Ecto neural progenitor cell (in vitro differentiated cells): Measurements from ENCODE around the gene TGM3.

Experiments
- DNase-seq: peaks from one replicate; pipeline ENCODE4 v3.0.0-alpha.2; 2018; ENCODE audit warnings: low spot score

The TGM3 gene

DNA sequence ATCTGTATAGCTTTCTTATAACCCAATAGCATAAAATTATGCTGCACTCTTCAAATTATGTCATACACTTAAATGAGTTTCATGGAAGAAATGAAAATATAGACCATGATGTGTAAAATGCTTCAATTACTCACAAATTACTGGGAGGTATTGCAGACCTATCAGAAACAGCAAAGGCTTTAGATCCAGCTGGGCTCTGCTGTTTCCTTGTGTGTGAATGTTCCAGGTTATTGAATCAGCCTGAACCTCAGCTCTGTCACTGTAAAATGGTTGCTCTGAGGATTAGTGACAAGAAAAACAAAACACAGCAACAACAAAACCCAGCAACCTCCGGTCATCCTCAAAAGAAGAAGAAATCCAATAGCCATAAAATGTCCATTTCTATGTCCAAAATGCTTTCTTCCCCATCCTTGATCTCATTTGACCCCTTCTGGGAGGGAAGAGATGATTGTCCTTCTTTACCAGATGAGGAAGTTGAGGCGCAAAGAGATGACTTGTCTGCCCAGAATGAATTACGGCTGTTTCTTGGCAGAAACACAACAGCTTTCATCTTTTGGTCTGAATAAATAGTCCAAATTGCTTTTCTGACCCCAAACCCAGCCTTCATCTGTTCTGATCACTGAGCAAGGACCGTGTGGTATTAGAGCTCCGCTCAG, 42.7 kb downstream of the TGM3 start:
- DNase-seq: no peak

DNA sequence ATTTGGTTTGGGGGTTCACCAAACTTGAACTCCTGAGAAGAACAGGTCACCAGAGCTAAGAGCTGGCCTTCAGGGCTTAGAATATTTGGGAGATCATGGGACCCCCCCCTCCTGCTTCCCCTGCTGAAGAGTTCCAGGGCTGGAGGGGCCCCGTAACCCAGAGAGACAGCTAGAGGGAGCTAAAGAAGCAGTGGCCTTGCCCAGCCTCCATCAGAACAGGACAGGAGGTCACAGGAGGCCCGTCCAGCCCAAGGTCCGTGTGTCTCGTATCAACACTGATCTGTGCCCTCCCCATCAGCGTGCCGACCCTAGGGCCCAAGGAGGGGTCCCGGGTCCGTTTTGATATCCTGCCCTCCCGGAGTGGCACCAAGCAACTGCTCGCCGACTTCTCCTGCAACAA, 44.3 kb downstream of the TGM3 start:
- no peak for DNase-seq

DNA sequence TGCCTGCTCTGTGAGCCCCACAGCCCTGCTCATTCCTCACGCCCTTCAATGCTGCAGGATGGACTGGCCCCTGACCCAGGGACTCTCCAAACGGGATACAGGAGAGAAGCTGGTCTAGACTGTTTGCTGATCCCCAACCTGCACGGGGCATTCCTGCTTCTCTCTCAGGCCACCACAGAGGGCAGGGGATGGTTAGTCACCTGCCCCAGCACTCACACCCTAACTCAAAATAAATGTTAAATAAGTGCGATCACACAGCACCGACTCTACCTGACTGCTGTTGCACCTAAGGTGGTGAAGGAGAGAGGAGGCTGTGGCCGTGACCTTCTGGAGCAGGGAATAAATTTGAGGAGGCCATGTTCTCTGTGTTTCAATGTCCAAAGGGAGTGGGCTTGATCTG, 45.0 kb downstream of the TGM3 start:
- no peak for DNase-seq

DNA sequence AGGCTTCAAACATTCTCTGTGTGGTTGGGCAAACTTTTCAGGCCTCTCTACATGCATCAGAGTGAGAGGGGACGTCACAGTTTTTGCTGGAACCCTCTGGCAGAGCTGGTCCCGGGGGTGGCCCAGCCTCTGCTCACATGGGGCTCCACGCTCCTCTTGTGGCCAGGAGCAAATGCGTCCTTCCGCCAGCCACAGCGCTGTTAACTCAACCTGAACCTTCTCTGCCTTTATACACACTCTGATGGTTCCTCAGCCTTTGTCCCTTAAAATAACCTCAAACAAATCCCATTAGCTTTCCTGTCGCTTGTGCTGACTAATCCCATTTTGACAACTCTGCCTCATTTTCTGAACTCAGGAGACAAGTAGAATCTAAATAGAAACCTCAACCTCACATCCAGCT, 45.5 kb downstream of the TGM3 start:
- no peak for DNase-seq

DNA sequence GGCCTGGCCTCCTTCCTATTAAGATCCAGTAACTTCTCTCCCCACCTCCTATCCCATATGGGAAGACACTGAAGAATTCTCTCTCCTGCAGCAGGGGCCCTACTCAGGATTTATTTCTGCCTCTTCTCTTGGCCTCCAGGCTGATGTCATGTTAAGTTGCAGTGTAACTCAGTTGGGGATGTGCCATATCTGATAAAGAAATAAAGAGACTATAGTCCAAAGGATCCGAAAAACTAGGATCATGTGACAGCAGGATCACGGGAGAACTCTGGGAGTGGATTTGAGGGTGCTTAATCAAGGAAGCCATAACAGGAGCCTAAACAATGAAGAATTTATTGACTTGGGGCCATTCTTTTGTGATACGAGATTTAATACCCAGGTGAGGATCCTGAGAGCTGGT, 46.4 kb downstream of the TGM3 start:
- no peak for DNase-seq

DNA sequence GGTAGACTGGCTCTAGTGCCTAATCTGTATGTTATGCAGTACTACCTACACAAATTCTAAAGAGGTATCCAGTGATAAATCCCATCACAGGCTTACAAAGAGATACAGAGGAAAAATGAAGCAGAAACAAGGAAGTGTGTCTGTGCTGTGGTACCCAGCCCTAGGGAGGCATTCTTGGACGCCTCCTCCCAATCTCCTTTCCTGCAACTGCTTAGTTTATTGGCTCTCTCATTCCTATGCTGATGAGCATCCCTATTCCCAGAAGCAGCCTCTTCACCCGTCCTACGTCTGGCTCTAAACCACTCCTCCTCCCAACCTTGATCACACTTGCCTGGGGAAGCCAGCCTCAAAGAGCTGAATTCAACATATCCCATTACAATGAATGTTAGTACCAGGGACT, 50.4 kb downstream of the TGM3 start:
- no peak for DNase-seq

DNA sequence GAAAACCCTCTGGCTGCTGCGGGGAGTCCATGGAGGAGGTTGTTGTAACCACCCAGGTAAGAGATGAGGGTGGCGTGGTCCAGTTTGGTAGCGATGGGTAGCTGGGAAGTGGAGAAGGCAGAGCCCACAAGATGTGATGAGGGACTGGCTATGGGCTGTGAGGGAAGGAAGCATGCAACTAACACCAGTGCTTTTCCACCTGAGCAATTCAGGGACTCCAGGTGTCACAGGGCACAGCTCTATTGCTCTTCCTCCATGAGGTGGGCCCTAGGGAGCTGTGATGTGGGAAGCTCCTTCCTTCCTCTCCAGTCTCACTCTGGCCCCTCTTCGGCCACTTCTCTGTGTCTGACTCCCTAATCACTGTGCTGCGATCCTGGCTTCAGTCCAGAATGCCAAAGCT, 52.5 kb downstream of the TGM3 start:
- no peak for DNase-seq

DNA sequence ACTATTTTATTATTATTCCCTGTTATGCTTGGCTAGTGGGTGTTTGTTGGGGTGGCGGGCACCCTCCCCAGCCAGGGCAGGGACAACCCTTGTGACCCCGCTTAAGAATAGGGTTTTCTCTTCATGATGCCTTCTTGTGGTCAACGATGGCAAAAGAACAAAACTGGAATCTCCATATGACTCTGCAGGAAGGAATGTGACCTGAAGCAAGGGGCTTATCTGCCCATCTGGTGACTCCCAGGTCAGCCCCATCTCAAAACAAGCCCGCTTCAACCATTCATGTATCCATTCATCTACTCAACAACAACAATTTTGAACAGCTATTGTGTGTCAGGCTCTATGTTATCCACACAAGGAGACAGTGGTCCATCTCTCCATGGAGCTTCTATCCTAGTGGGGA, 54.0 kb downstream of the TGM3 start:
- no peak for DNase-seq

DNA sequence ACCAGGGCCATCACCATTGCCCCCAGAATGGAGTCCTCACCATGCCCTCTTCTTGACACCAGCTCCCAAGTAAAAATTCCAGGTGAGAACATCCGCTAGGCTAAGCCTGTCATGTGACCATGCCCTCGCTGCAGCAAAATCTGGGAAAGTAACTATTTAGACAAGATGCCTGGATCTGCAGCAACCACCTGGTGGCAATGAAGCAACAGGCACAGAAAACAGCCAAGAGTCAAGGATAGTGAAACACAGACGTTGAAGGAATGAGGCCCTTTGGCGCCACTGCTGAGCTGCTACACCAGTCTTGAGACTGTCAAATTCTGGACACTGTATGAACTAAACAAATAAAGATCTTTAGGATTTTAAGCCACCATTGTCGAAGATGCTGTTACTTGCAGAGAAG, 54.8 kb downstream of the TGM3 start:
- DNase-seq: no peak

DNA sequence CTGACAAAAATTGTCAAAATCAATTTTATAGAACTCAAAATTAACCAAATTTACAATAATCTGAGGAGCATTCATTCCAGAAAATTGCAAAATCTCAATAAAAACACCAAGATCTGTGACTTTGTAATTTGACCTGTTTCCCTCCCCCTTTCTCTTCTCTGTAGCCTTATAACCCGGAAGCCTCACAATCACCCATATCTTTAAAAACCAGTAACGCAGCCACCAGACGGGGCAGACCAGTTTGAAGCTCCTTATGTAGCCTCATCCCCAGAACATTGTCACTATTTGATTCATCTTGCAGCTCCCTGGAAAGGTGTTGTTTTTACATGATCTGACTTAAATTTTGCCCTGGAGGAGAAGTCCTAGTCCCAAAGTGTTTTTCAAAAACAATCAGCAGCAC, 57.4 kb downstream of the TGM3 start:
- DNase-seq: no peak

DNA sequence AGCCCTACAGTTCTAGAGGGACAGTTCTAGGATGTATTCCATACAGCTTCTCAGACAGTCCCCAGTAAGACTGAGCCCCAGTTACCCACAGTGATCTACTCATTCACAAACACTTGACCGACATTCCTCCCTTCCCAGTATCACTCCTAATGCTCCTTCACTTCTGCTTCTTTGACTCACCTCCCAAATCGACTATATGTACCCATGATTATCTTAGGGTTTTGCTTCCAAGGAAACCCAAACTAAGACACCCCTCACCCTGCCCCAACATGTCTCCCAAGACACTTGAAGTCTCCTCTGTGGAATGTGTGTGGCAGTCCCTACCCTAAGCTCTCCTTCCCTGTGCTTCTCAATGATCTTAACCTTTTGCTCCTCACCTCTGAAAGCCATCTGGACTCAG, 61.3 kb downstream of the TGM3 start:
- DNase-seq: no peak

DNA sequence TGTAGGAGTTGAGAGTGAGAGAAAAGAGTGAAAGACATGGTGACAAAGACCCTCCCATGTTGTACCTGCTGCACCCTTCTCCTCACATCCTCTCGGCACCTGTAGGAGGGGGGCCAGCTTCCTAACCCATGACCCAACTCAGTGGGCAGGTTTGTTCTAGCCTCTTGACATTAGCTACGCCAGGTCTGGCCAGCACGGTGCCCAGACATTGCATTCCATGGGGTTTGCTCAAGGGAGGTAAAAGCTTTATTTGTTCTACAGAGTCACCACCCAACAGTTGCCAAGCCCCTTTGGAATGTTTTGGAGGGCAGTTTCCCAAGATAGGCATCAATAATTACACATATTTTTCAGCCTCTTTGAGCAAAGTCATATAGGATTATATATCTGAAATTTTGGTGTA, 62.2 kb downstream of the TGM3 start:
- no peak for DNase-seq

DNA sequence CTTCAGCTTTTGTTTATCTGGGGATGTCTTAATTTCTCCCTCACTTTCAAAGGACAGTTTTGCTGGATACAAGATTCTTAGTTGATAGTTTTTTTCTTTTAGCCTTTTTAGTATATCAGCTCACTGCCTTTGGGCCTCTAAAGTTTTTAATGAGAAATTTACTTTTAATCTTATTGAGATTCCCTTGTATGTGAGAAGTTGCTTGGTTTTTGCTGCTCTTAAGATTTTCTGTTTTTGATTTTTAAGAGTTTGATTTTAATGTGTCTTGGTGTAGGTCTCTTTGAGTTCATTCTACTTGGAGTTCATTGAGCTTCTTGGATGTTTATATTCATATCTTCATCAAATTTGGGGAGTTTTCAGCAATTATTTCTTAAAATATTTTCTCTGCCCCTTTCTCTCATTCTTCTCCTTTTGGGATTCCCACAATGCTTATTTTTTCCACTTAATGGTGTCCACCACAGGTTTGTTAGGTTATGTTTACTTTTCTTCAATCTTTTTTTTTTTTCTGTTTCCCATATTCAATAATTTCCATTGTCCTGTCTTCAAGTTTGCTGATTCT, 65.3 kb downstream of the TGM3 start:
- DNase-seq: no peak

DNA sequence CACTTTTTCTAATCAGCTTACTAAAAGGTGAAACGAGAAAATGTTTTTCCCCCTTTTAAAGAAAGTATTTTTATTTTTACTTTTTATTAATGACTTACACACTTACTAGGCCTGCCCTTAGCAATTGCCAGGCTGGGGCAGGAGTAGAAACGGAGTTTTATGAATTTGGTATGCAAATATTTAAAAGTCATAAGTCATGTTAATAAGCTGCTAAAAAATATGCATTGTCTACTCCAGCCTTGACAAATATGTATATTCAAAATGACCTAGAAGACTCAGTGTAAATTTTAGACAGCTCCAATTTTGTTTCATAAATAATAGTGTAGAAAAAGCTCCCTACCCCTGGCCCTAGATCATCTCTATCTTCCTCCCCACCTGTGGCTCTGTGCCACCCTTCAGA, 67.4 kb downstream of the TGM3 start:
- DNase-seq: no peak

DNA sequence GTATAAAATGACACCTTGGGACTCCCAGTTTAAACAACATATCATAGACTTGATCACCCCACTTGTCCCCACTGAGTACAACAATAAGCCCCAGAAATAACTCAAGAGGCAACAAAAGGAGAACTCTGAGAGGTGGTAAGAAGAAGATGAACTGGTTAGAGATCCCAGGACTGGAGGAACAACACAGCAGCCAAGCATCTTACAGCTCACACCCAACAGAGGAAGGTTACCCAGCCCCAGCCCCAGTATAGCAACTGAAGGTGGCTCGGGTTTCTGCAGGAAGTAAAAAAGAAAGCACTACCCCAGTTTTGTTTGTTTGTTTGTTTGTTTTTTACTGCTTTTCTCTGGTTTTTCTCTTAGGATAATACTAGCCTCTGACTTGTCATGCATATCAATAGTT, 67.8 kb downstream of the TGM3 start:
- no peak for DNase-seq

DNA sequence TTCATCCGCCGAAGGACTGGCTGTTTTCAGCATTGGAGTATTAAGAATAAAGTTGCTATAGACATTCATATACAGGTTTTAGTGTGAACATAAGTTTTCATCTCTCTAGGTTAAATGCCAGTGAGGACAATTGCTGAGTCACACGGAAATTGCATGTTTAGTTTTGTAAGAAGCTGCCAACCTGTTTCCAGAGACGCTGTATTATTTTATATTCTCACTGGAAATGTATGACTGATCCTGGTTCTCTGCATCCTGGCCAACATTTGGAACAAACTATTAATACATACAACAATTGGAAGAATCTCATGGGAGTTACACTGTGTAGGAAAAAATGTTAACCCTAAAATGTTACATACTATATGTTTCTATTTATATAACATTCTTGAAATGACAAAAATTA, 68.2 kb downstream of the TGM3 start:
- DNase-seq: no peak

DNA sequence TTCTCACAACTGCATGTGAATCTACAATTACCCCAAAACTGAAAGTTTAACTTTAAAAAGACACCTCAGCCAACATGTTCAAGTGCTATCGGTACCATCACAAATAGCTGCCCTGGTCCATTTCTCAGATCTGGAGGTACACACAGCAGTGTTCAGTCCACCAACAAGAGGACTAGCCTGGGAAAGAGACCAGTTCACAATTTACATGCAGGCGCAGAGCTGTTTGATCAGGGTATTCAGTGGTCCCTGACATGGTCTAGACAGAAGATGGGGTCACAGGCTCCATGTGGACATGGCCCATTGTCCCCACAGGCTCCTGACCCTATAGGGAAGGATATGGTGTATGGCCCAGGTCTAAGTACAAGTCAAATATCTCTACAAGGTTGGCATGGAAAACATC, 69.3 kb downstream of the TGM3 start:
- DNase-seq: no peak

DNA sequence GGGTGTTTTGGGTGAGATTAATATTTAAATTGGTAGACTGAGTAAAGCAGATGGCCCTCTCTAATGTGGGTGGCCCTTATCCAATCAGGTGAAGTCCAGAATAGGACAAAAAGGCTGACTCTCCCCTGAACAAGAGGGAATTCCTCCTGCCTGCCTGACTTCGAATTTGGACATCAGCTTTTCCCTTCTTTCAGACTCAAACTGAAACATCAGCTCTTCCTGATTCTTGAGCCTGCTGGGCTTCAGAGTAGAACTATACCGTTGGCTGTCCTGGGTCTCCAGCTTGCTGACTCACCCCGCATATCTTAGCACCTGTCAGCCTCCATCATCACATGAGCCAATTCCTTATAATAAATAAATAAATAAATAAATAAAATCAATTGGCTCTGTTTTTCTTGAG, 69.9 kb downstream of the TGM3 start:
- DNase-seq: no peak

DNA sequence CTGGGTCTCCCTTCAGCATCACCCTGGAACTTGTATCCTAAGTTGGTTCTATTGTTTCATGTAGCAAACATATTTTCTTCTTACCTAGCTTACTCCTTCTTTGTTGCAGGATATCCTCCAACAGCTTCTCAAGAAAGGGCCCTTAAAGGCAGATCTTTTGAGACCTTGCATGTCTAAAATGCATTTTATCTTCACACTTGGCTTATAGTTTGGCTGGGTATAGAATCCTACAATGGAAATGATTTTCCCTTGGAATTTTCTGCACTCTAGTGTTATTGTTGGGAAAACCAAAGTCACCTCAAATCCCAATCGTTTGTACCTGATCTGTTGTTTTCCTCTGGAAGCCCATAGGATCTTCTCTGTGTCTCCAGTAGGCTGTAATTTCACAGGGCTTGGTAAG, 72.8 kb downstream of the TGM3 start:
- DNase-seq: no peak

DNA sequence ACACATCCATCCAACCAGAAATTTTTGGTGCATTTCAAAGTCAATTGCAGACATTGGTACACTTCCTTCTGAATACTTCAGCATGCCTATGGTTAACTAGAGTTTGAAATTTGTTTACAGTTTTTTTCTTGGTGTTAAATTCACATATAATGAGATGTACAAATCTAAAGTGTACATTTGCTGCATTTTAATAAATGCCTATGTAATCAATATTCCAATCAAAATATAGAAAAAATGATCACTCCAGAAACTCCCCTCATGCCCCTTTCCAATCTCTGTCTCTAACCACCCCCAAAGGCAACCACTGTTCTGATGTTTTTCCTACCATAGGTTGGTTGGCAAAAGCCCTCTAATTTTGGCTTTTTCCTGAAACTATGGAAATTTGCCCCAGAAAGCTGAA, 77.3 kb downstream of the TGM3 start:
- no peak for DNase-seq

DNA sequence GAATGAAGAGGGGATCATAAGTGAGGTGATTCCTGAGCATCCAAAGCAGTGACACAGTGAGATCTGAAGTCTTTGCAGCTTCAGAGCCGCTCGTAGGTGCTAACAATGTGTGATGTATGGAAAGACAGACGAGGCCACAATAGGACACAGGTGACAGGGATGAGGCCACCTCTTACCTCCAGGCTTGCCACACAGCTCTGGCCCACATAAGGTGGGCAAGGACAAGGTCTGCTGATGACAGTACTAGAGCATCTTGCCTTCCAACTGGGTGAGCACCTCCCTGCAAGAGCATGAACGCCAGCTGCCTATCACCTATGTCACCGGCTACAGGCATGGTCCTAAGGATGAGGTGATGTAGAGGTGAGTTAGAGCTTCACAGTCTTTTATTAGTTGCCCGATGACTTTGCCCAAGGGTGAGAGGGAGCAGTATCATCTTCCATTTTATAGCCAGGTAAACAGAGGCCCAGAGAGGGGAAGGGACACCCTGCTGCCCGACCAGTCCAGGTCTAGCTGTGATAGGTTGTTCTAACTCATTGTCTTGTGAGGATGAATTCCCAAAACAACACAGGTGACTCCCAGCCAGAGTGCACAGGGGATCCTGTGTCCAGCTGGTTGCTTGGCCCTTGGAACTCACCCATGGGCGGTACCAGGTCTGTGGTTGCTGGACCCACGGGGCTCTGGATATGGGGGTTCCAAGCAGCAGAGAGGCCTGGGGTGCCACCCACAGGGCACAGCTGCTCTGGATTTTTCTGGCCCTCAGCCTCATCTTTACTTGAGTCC, 78.7 kb downstream of the TGM3 start:
- no peak for DNase-seq

DNA sequence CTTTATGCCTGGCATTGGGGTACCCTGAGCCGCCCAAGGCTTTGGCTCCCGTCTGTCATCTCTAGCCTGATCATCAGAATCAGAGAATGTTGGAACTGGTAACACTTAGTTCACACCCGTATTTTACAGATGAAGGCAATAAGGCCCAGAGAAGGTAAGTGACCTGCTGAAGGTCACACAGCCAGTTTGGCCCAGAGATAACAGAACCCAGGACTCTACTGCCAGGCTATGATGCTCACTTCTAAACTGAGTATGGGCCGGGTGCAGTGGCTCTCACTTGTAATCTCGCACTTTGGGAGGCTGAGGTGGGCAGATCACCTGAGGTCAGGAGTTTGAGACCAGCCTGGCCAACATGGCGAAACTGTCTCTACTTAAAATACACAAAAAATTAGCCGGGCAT, 83.1 kb downstream of the TGM3 start:
- peak; percentile 40 for DNase-seq

DNA sequence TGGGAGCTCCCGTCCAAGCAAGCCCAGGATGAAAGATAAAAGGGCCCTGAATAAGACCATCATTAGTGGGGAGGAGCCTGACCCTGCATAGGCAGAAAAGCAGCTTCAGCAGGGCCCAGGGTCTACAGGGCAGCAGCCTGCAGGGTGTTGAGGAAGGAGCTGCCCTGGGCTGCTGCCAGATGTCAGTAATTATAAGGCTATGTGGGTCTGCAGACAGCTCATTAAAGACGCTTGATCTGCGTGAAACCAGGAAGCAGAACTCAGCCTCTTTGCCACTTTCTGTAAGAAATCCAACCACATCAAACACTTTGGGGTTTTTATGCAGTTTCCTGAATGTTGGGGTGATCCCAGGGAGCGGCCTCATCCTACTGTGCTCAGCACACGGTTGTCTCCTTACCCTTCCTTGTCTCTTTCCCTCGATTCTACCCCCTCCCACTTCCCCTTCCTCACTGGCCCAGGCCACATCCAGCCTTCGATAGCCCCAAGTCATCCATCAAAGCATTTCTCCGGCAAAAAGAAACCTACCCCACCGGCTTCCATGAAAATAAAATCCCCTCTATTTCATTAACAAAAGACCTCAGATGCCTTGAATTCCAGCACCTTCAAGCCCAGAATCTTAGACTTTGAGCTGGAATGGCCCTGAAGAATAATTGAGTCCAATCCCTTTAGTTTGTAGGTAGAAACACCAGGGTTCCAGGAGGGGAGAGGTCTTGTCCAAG, 83.9 kb downstream of the TGM3 start:
- peak; percentile 42 for DNase-seq
